ENCODE results near the gene POU2AF1. TPM values are rescaled to one million over a fixed set of nuclear protein-coding genes. Genes with fewer than 3 reads are reported as not detected.

Gene POU2AF1
- total and polyA plus RNA-seq, 4 donors, result 0.21 to 2.0 (median 0.83) TPM

- Histone ChIP-seq H3K27me3 (ENCODE audit: control insufficient read depth in 4 of 4, insufficient read depth in 4 of 4, low read length in 3 of 4) (no peaks in the 10 kb centered on the region), H3K9me3 (ENCODE audit: control insufficient read depth in 4 of 4, low read length in 3 of 4) (no peaks in the 10 kb centered on the region), H3K9ac (ENCODE audit: low read depth in 1 of 2, low read length in 2 of 2) (no peak overlapping the region), H3K4me1 (ENCODE audit: control insufficient read depth in 4 of 4, insufficient read depth in 4 of 4, low read length in 3 of 4) (peaks cover 13 to 67% (median 53%) of the 10 kb centered on the region in 4 donors), H3K36me3 (ENCODE audit: control insufficient read depth in 4 of 4, insufficient read depth in 3 of 4, low read depth in 1 of 4, low read length in 3 of 4) (no peaks in the 10 kb centered on the region), H3K4me3 (ENCODE audit: low read depth in 1 of 3, low read length in 3 of 3) (no peak overlapping the region), H3K27ac (ENCODE audit: low read depth in 1 of 2, low read length in 2 of 2) (no peak overlapping the region)
- no peak for DNase-seq (ENCODE audit: low spot score)
- WGBS, result 87% methylated on average over 4 of the region's 4 CpGs
- TF ChIP-seq HNF4A (conservative IDR thresholded peaks at IDR 0.05) (no peak), JUND (IDR thresholded peaks at IDR 0.05) (no peak), FOXA1 (IDR thresholded peaks at IDR 0.05) (no peak), NR2F2 (IDR thresholded peaks at IDR 0.05) (no peak), RXRA (IDR thresholded peaks at IDR 0.05) (no peak), GABPA (IDR thresholded peaks at IDR 0.05 in 1 of 2, conservative IDR thresholded peaks at IDR 0.05 in 1 of 2) (no peak), YY1 (IDR thresholded peaks at IDR 0.05) (no peak), RAD21 (IDR thresholded peaks at IDR 0.05) (no peak), HNF4G (IDR thresholded peaks at IDR 0.05) (no peak), FOXA2 (IDR thresholded peaks at IDR 0.05) (no peak), CTCF (IDR thresholded peaks at IDR 0.05; ENCODE audit: low read depth, low read length, missing input control) (no peak), EGR1 (IDR thresholded peaks at IDR 0.05; ENCODE audit: low read depth in 2 of 2) (no peak), ZBTB33 (IDR thresholded peaks at IDR 0.05) (no peak), SP1 (IDR thresholded peaks at IDR 0.05) (no peak), TAF1 (conservative IDR thresholded peaks at IDR 0.05) (no peak), REST (IDR thresholded peaks at IDR 0.05) (no peak)
- TF ChIP-seq, protein P1, sequence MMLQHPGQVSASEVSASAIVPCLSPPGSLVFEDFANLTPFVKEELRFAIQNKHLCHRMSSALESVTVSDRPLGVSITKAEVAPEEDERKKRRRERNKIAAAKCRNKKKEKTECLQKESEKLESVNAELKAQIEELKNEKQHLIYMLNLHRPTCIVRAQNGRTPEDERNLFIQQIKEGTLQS (IDR thresholded peaks at IDR 0.05), result no peak
- TF ChIP-seq, protein P2, sequence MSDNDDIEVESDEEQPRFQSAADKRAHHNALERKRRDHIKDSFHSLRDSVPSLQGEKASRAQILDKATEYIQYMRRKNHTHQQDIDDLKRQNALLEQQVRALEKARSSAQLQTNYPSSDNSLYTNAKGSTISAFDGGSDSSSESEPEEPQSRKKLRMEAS (IDR thresholded peaks at IDR 0.05), result no peak
Measured at GRCh38 chr11:111331711-111332479, 47.2 kb downstream of the POU2AF1 start.

All from liver (tissue), 9 donors.